Muscle of leg (tissue), 11 donors: ENCODE data around the gene TRAT1. TPM values are rescaled to one million over a fixed set of nuclear protein-coding genes. Genes with fewer than 3 reads are reported as not detected.

Source experiments
- DNase-seq: peaks from one replicate; pipeline ENCODE4 v3.0.0; 2013
- H3K27ac ChIP-seq: one replicate; pipeline ENCODE4 v1.5.1; 2013; ENCODE audit warnings: mild to moderate bottlenecking, low read length, control low read depth
- H3K27me3 ChIP-seq: one replicate; pipeline ENCODE4 v1.6.1; 2013; ENCODE audit warnings: low read length; ENCODE audit not compliant: control insufficient read depth, insufficient read depth
- H3K36me3 ChIP-seq: one replicate; pipeline ENCODE4 v1.6.1; 2013; ENCODE audit warnings: low read length; ENCODE audit not compliant: control insufficient read depth, insufficient read depth
- H3K4me1 ChIP-seq: one replicate; pipeline ENCODE4 v1.6.1; 2013; ENCODE audit warnings: low read length; ENCODE audit not compliant: control insufficient read depth, insufficient read depth
- H3K4me3 ChIP-seq: one replicate; pipeline ENCODE4 v1.5.1; 2013; ENCODE audit warnings: low read length, control low read depth
- H3K9me3 ChIP-seq: replicated peaks from 2 replicates; pipeline ENCODE4 v1.6.1; 2013; ENCODE audit warnings: low read depth, low read length; ENCODE audit not compliant: control insufficient read depth
- WGBS: methylation state at CpG from one replicate; pipeline ENCODE4 v1.1.5; 2013; ENCODE audit warnings: missing lambda C conversion rate; ENCODE audit not compliant: insufficient coverage; 5-methylcytosine and 5-hydroxymethylcytosine counted together
- polyA plus RNA-seq, 8 donors: library from polyadenylated mRNA; unstranded; fragments of 120-200 nt; gene quantifications; one replicate each; pipeline versions ENCODE4 v1.2.1 to v1.2.3, GENCODE V29; 2013; ENCODE audit warnings: inconsistent platforms in 1 of 8, low replicate concordance in 1 of 8; ENCODE audit not compliant: insufficient read length in 8 of 8, insufficient read depth in 1 of 8
- total RNA-seq: library from RNA; stranded (reverse); fragments of 120-200 nt; gene quantifications from one replicate; pipeline ENCODE4 v1.2.4, GENCODE V29; 2013

The TRAT1 gene
- total and polyA plus RNA-seq, 9 donors, result 0.07 to 0.20 (median 0.12) TPM; not detected in 4

- Histone ChIP-seq H3K27ac (no peak overlapping the region), H3K4me1 (no peaks in the 10 kb centered on the region), H3K9me3 (no peaks in the 10 kb centered on the region), H3K36me3 (no peaks in the 10 kb centered on the region), H3K4me3 (no peak overlapping the region), H3K27me3 (no peaks in the 10 kb centered on the region)
- WGBS, result no CpG with 5 or more reads among the region's 2 CpGs
- DNase-seq, result no peak
Observed at GRCh38 chr3:108887777-108888176, 65.2 kb downstream of the TRAT1 start.

- Histone ChIP-seq H3K27me3 (no peaks in the 10 kb centered on the region), H3K4me1 (no peaks in the 10 kb centered on the region), H3K4me3 (no peak overlapping the region), H3K9me3 (no peaks in the 10 kb centered on the region), H3K36me3 (no peaks in the 10 kb centered on the region), H3K27ac (no peak overlapping the region)
- no peak for DNase-seq
- WGBS, result 83% methylated on average over 3 of the region's 3 CpGs
Observed at GRCh38 chr3:108891833-108892232, 69.2 kb downstream of the TRAT1 start.

GRCh38 chr3:108894981-108895380 is 72.4 kb downstream of the TRAT1 start:
- no peaks in the 10 kb centered on the region for H3K4me1 ChIP-seq
- WGBS, result no CpG with 5 or more reads among the region's 5 CpGs
- no peaks in the 10 kb centered on the region for H3K27me3 ChIP-seq
- H3K27ac ChIP-seq, result no peak overlapping the region
- DNase-seq, result no peak
- H3K9me3 ChIP-seq, result no peaks in the 10 kb centered on the region
- no peaks in the 10 kb centered on the region for H3K36me3 ChIP-seq
- H3K4me3 ChIP-seq, result no peak overlapping the region

GRCh38 chr3:108897883-108898282 is 75.3 kb downstream of the TRAT1 start:
- no peaks in the 10 kb centered on the region for H3K9me3 ChIP-seq
- DNase-seq, result no peak
- H3K27me3 ChIP-seq, result no peaks in the 10 kb centered on the region
- no peak overlapping the region for H3K4me3 ChIP-seq
- WGBS, result no CpG with 5 or more reads among the region's 3 CpGs
- no peak overlapping the region for H3K27ac ChIP-seq
- no peaks in the 10 kb centered on the region for H3K36me3 ChIP-seq
- no peaks in the 10 kb centered on the region for H3K4me1 ChIP-seq

- H3K4me3 ChIP-seq, result no peak overlapping the region
- H3K36me3 ChIP-seq, result no peaks in the 10 kb centered on the region
- H3K9me3 ChIP-seq, result no peaks in the 10 kb centered on the region
- DNase-seq, result no peak
- H3K4me1 ChIP-seq, result no peaks in the 10 kb centered on the region
- H3K27me3 ChIP-seq, result no peaks in the 10 kb centered on the region
- 68% methylated on average over 3 of the region's 3 CpGs for WGBS
- H3K27ac ChIP-seq, result no peak overlapping the region
Observed at GRCh38 chr3:108899530-108899929, 76.9 kb downstream of the TRAT1 start.

Other genes with a start within 250 kb of the TRAT1 start
- gene CIP2A, start 233.3 kb upstream of the TRAT1 start, total RNA-seq, result 11.8 TPM
- 10 to 100 TPM in 4 of 8 donors, 1 to 10 TPM in 4; 6.2 to 12.7 (median 9.9) TPM for gene CIP2A, start 233.3 kb upstream of the TRAT1 start, polyA plus RNA-seq
- gene DZIP3, start 233.1 kb upstream of the TRAT1 start, total RNA-seq, result 16.6 TPM
- gene DZIP3, start 233.1 kb upstream of the TRAT1 start, polyA plus RNA-seq, result 10 to 100 TPM; 12.6 to 21.8 (median 17.5) TPM
- gene RETNLB, start 65.4 kb upstream of the TRAT1 start, total RNA-seq, result not detected
- under 1 TPM in 1 of 8 donors, not detected in 7; 0.50 TPM for gene RETNLB, start 65.4 kb upstream of the TRAT1 start, polyA plus RNA-seq
- gene GUCA1C, start 131.1 kb downstream of the TRAT1 start, total RNA-seq, result not detected
- gene GUCA1C, start 131.1 kb downstream of the TRAT1 start, polyA plus RNA-seq, result not detected